ENCODE results near the gene RALY.

DNA sequence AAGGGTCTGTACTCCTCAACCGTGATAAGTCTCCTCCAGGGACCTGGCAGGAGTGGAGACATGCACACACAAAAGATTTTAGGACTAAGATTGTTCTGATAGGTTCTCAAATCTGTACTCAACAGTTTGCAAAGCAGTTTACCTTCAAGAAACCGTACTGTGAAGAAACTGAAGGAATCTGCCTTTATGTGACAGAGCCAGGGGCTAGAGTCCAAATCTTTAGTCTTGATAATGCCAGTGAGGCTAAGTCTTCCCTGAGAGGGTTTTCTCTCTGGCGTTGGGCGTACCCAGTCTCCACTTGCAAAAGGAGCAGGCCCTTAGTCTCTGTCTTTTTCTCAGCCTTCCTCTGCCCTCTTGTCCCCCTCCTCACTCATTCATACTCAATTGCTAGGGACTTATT is 47.5 kb downstream of the RALY start:
- TF ChIP-seq, protein P1, sequence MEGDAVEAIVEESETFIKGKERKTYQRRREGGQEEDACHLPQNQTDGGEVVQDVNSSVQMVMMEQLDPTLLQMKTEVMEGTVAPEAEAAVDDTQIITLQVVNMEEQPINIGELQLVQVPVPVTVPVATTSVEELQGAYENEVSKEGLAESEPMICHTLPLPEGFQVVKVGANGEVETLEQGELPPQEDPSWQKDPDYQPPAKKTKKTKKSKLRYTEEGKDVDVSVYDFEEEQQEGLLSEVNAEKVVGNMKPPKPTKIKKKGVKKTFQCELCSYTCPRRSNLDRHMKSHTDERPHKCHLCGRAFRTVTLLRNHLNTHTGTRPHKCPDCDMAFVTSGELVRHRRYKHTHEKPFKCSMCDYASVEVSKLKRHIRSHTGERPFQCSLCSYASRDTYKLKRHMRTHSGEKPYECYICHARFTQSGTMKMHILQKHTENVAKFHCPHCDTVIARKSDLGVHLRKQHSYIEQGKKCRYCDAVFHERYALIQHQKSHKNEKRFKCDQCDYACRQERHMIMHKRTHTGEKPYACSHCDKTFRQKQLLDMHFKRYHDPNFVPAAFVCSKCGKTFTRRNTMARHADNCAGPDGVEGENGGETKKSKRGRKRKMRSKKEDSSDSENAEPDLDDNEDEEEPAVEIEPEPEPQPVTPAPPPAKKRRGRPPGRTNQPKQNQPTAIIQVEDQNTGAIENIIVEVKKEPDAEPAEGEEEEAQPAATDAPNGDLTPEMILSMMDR (conservative IDR thresholded peaks at IDR 0.05; ENCODE audit: low read length) = no peak
- TF ChIP-seq EZH2phosphoT487 (IDR thresholded peaks at IDR 0.05; ENCODE audit: borderline replicate concordance, low read depth, low read length) = no peak
